ENCODE results near the gene OR6J1. TPM values are rescaled to one million over a fixed set of nuclear protein-coding genes. Genes with fewer than 3 reads are reported as not detected.

Gene OR6J1
- polyA plus RNA-seq, 2 of the 4 experiments (the other 2 are of a cell fraction): not detected

DNA sequence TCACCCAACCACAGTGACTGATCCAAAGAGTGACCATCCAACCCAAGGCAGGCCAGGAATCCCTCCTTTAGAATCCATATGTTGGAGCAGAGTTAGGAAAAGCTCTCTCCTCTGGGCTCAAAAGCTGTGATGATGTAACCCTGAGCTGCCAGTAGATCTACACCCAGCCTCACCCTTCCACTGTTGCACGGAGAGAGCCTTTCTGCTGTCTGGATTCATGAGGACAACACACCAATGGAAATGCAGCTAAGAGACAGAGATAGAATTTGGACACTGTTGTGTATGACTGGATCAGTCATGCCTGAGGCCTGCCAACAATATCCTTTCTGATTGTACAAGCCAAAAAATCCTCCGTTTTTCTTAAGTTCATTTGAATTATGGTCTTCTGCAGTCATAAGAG is 4.4 kb upstream of the OR6J1 start:
- no peak for ATAC-seq
- CTCF ChIA-PET: interaction anchor here (0.8 to 15.5 kb wide), 7 partner anchors 35 to 205 kb away, joined by 3 to 376 read pairs (median 4); partner anchors contain the start of gene ABHD4
- no peak for TF ChIP-seq MAFK (IDR thresholded peaks at IDR 0.05; ENCODE audit: partially characterized antibody)
- no peak for TF ChIP-seq RAD21 (conservative IDR thresholded peaks at IDR 0.05 in 1 of 2, IDR thresholded peaks at IDR 0.05 in 1 of 2)
- TF ChIP-seq GATA3 (IDR thresholded peaks at IDR 0.05; ENCODE audit: borderline replicate concordance): no peak
- no peak for TF ChIP-seq NR3C1 (IDR thresholded peaks at IDR 0.05)
- TF ChIP-seq EP300 (IDR thresholded peaks at IDR 0.05): no peak
- TF ChIP-seq JUNB (IDR thresholded peaks at IDR 0.05): no peak
- TF ChIP-seq, protein P1, sequence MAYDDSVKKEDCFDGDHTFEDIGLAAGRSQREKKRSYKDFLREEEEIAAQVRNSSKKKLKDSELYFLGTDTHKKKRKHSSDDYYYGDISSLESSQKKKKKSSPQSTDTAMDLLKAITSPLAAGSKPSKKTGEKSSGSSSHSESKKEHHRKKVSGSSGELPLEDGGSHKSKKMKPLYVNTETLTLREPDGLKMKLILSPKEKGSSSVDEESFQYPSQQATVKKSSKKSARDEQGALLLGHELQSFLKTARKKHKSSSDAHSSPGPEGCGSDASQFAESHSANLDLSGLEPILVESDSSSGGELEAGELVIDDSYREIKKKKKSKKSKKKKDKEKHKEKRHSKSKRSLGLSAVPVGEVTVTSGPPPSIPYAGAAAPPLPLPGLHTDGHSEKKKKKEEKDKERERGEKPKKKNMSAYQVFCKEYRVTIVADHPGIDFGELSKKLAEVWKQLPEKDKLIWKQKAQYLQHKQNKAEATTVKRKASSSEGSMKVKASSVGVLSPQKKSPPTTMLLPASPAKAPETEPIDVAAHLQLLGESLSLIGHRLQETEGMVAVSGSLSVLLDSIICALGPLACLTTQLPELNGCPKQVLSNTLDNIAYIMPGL (CRISPR knock-in tag; IDR thresholded peaks at IDR 0.05; ENCODE audit: borderline replicate concordance): no peak
- TF ChIP-seq RARB (CRISPR knock-in tag; IDR thresholded peaks at IDR 0.05): no peak
- TF ChIP-seq ZSCAN20 (CRISPR knock-in tag; IDR thresholded peaks at IDR 0.05): no peak
- TF ChIP-seq CTCF (IDR thresholded peaks at IDR 0.05): no peak
- no peak for TF ChIP-seq BHLHE40 (IDR thresholded peaks at IDR 0.05; ENCODE audit: low read depth, low read length)
- H3K4me3 ChIP-seq: no peak overlapping the region
- peak overlapping the region; percentile 31 to 37; a peak in 4 of 6 replicates for H3K27ac ChIP-seq
- POLR2A ChIA-PET: interaction anchor here (0.5 to 1.1 kb wide), 2 partner anchors 59 to 78 kb away, joined by 5 read pairs; partner anchors contain the start of gene DAD1
- WGBS (ENCODE audit: missing lambda C conversion rate): 71% methylated on average over 2 of the region's 2 CpGs
- H3K4me1 ChIP-seq: peaks cover 50% of the 10 kb centered on the region
- H3K4me2 ChIP-seq: no peak overlapping the region
- no peak for FAIRE-seq
- no peaks in the 10 kb centered on the region for H3K9me3 ChIP-seq
- no peak for DNase-seq (ENCODE audit: low read depth in 1 of 2, low spot score in 1 of 2)

- POLR2A ChIA-PET: interaction anchor here (0.7 to 1.4 kb wide), 4 partner anchors 47 to 120 kb away, joined by 3 to 7 read pairs (median 4); partner anchors contain the start of genes DAD1 and OXA1L
- FAIRE-seq (no peak), DNase-seq (ENCODE audit: low read depth in 1 of 2, low spot score in 1 of 2) (peak in 1 of 2 experiments; percentile 27), ATAC-seq (no peak)
- Histone ChIP-seq H3K27ac (peak overlapping the region; percentile 79 to 80), H3K4me1 (peaks cover 53% of the 10 kb centered on the region), H3K9me3 (no peaks in the 10 kb centered on the region), H3K4me3 (no peak overlapping the region), H3K4me2 (peak overlapping the region; percentile 58)
- WGBS (ENCODE audit: missing lambda C conversion rate): 87% methylated on average over 4 of the region's 4 CpGs
- CTCF ChIA-PET: interaction anchor here (1.1 to 15.5 kb wide), 6 partner anchors 13 to 207 kb away, joined by 3 to 376 read pairs (median 10); partner anchors contain the start of gene ABHD4
- peak; percentile 41 to 60; a peak in 2 of 4 replicates for TF ChIP-seq CEBPB (IDR thresholded peaks at IDR 0.05)
- peak; percentile 55 for TF ChIP-seq FOSL2 (IDR thresholded peaks at IDR 0.05)
- peak; percentile 76 for TF ChIP-seq FOSL2 (CRISPR knock-in tag; IDR thresholded peaks at IDR 0.05)
- TF ChIP-seq JUNB (IDR thresholded peaks at IDR 0.05): peak; percentile 67
- no peak for TF ChIP-seq TFCP2L1 (CRISPR knock-in tag; IDR thresholded peaks at IDR 0.05)
- TF ChIP-seq POLR2AphosphoS2 (conservative IDR thresholded peaks at IDR 0.05; ENCODE audit: low read length): no peak
- TF ChIP-seq HES2 (IDR thresholded peaks at IDR 0.05): peak; percentile 44; the same call in 1 of the 2 replicates
Observed at GRCh38 chr14:22646570-22647254, 2.6 kb upstream of the OR6J1 start.

DNA sequence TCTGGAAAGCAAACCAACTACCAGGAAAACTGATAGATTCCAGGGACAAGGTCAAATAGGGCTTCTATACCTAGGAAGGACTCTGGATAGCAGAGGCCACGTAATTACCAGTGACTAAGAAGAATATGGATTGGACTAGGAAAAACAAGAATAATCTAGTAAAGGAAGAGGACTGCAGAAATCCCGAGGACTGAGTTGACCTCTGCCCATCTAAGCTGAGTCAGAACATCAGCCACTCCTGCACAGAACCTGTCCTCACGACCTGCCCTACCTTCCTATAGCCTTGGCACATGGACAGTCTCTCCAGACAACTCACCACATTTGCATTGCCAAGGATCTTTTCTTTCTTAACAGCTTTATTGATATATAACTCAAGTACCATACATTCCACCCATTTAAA is 2.3 kb downstream of the OR6J1 start:
- DNase-seq (ENCODE audit: low read depth in 1 of 2, low spot score in 1 of 2) (peak; percentile 25 to 50), ATAC-seq (peak; percentile 67 to 73; a peak in 5 of 6 replicates), FAIRE-seq (no peak)
- no peak for TF ChIP-seq CHD2 (IDR thresholded peaks at IDR 0.05; ENCODE audit: low read length, partially characterized antibody)
- no peak for TF ChIP-seq SMC3 (IDR thresholded peaks at IDR 0.05)
- Histone ChIP-seq H3K27ac (peak overlapping the region; percentile 17 to 40; a peak in 2 of 6 replicates), H3K4me2 (peak overlapping the region; percentile 33; the same call in 2 of the 3 replicates), H3K9me3 (no peaks in the 10 kb centered on the region), H3K4me1 (peaks cover 32% of the 10 kb centered on the region), H3K4me3 (no peak overlapping the region)
- POLR2A ChIA-PET: interaction anchor here (1.5 kb wide), 1 partner anchor 52 kb away, joined by 4 read pairs; no protein-coding TSS in a partner anchor
- WGBS (ENCODE audit: missing lambda C conversion rate): 2% methylated on average over 3 of the region's 3 CpGs
- CTCF ChIA-PET: interaction anchor here (0.6 to 15.5 kb wide), 6 partner anchors 11 to 563 kb away, joined by 3 to 376 read pairs (median 4); partner anchors contain the start of gene DAD1
